Measurements from ENCODE around the gene COBLL1.

Gene COBLL1

GRCh38 chr2:164785457-164785856 lies 56.2 kb downstream of the COBLL1 start:
- DNase-seq, result no peak

GRCh38 chr2:164784376-164784775 lies 57.2 kb downstream of the COBLL1 start:
- no peak for DNase-seq

- no peak for DNase-seq
Measured at GRCh38 chr2:164782323-164782722, 59.3 kb downstream of the COBLL1 start.

- DNase-seq, result no peak
Measured at GRCh38 chr2:164781394-164781793, 60.2 kb downstream of the COBLL1 start.

- no peak for DNase-seq
Measured at GRCh38 chr2:164780611-164781178, 60.9 kb downstream of the COBLL1 start.

GRCh38 chr2:164779383-164780057 lies 62.1 kb downstream of the COBLL1 start:
- no peak for DNase-seq

- no peak for DNase-seq
Measured at GRCh38 chr2:164778723-164779122, 62.9 kb downstream of the COBLL1 start.

- DNase-seq, result no peak
Measured at GRCh38 chr2:164777847-164778461, 63.7 kb downstream of the COBLL1 start.

GRCh38 chr2:164773635-164774034 lies 68.0 kb downstream of the COBLL1 start:
- no peak for DNase-seq

GRCh38 chr2:164773091-164773490 lies 68.5 kb downstream of the COBLL1 start:
- DNase-seq, result no peak

GRCh38 chr2:164771897-164772296 lies 69.7 kb downstream of the COBLL1 start:
- no peak for DNase-seq

GRCh38 chr2:164770421-164770916 lies 71.2 kb downstream of the COBLL1 start:
- DNase-seq, result no peak

- DNase-seq, result no peak
Measured at GRCh38 chr2:164766954-164767320, 74.7 kb downstream of the COBLL1 start.

GRCh38 chr2:164766216-164766953 lies 75.2 kb downstream of the COBLL1 start:
- DNase-seq, result peak; percentile 55 to 83 (median 70)

- no peak for DNase-seq
Measured at GRCh38 chr2:164764996-164765395, 76.6 kb downstream of the COBLL1 start.

GRCh38 chr2:164764474-164764873 lies 77.1 kb downstream of the COBLL1 start:
- no peak for DNase-seq

- no peak for DNase-seq
Measured at GRCh38 chr2:164763431-164763830, 78.2 kb downstream of the COBLL1 start.

GRCh38 chr2:164761737-164762460 lies 79.7 kb downstream of the COBLL1 start:
- no peak for DNase-seq

- peak in 1 of 4 experiments; percentile 31 for DNase-seq
Measured at GRCh38 chr2:164761201-164761600, 80.4 kb downstream of the COBLL1 start.

- DNase-seq, result no peak
Measured at GRCh38 chr2:164760179-164760578, 81.4 kb downstream of the COBLL1 start.

GRCh38 chr2:164757934-164758695 lies 83.5 kb downstream of the COBLL1 start:
- DNase-seq, result peak; percentile 53 to 82 (median 69)

GRCh38 chr2:164756773-164757172 lies 84.8 kb downstream of the COBLL1 start:
- DNase-seq, result no peak
